Liver (tissue), 9 donors: ENCODE measurements around the gene LIPE. TPM values are rescaled to one million over a fixed set of nuclear protein-coding genes. Genes with fewer than 3 reads are reported as not detected.

ENCODE experiments used
- DNase-seq: peaks from one replicate; pipeline ENCODE4 v3.0.0-alpha.2; 2017; ENCODE audit warnings: low spot score
- H3K27ac ChIP-seq, 2 donors: one replicate each; pipeline ENCODE4 v1.7.0; 2013; ENCODE audit warnings: inconsistent platforms in 2 of 2, low read length in 2 of 2, control low read depth in 1 of 2, low read depth in 1 of 2, mild to moderate bottlenecking in 1 of 2
- H3K27me3 ChIP-seq, 4 donors: one replicate each; pipeline versions ENCODE4 v1.6.1 to v1.7.0; 2013; ENCODE audit warnings: low read length in 3 of 4, inconsistent platforms in 1 of 4, mild to moderate bottlenecking in 1 of 4, moderate library complexity in 1 of 4; ENCODE audit not compliant: control insufficient read depth in 4 of 4, insufficient read depth in 4 of 4
- H3K36me3 ChIP-seq, 4 donors: one replicate each; pipeline versions ENCODE4 v1.6.1 to v1.7.0; 2013; ENCODE audit warnings: low read length in 3 of 4, mild to moderate bottlenecking in 3 of 4, low read depth in 1 of 4, moderate library complexity in 1 of 4; ENCODE audit not compliant: control insufficient read depth in 4 of 4, insufficient read depth in 3 of 4
- H3K4me1 ChIP-seq, 4 donors: one replicate each; pipeline versions ENCODE4 v1.6.1 to v1.7.0; 2013; ENCODE audit warnings: low read length in 3 of 4, mild to moderate bottlenecking in 3 of 4, moderate library complexity in 1 of 4; ENCODE audit not compliant: control insufficient read depth in 4 of 4, insufficient read depth in 4 of 4
- H3K4me3 ChIP-seq, 3 donors: one replicate each; pipeline versions ENCODE4 v1.6.1 to v1.7.0; 2013; ENCODE audit warnings: low read length in 3 of 3, control low read depth in 1 of 3, low read depth in 1 of 3, mild to moderate bottlenecking in 1 of 3
- H3K9ac ChIP-seq, 2 donors: one replicate each; pipeline ENCODE4 v1.7.0; 2013; ENCODE audit warnings: low read length in 2 of 2, mild to moderate bottlenecking in 2 of 2, moderate library complexity in 2 of 2, control low read depth in 1 of 2, low read depth in 1 of 2
- H3K9me3 ChIP-seq, 4 donors: one replicate each; pipeline versions ENCODE4 v1.6.1 to v1.7.0; 2013; ENCODE audit warnings: low read length in 3 of 4; ENCODE audit not compliant: control insufficient read depth in 4 of 4
- FOXA2 ChIP-seq: IDR thresholded peaks from 2 replicates; pipeline ENCODE4 v1.6.1; 2016; ENCODE audit warnings: antibody characterized with exemption
- GABPA ChIP-seq, 2 donors: IDR thresholded peaks in 1 of 2; conservative IDR thresholded peaks in 1 of 2; 2 replicates each; pipeline ENCODE4 v1.6.1; 2016; ENCODE audit warnings: antibody characterized with exemption in 2 of 2, mild to moderate bottlenecking in 1 of 2, moderate library complexity in 1 of 2
- JUND ChIP-seq, 2 donors: IDR thresholded peaks; 2 replicates each; pipeline ENCODE4 v1.6.1; 2016; ENCODE audit warnings: antibody characterized with exemption in 2 of 2
- NR2F2 ChIP-seq: IDR thresholded peaks from 2 replicates; pipeline ENCODE4 v1.6.1; 2016; ENCODE audit warnings: antibody characterized with exemption
- RAD21 ChIP-seq, 2 donors: IDR thresholded peaks; 2 replicates each; pipeline ENCODE4 v1.6.1; 2016; ENCODE audit warnings: antibody characterized with exemption in 2 of 2, mild to moderate bottlenecking in 2 of 2
- RXRA ChIP-seq, 2 donors: IDR thresholded peaks; 2 replicates each; pipeline ENCODE4 v1.6.1; 2017 to 2018; ENCODE audit warnings: antibody characterized with exemption in 2 of 2, mild to moderate bottlenecking in 1 of 2
- SP1 ChIP-seq: IDR thresholded peaks from 2 replicates; pipeline ENCODE4 v1.6.1; 2018; ENCODE audit warnings: antibody characterized with exemption, mild to moderate bottlenecking
- TAF1 ChIP-seq: conservative IDR thresholded peaks from 2 replicates; pipeline ENCODE4 v1.6.1; 2016; ENCODE audit warnings: antibody characterized with exemption, mild to moderate bottlenecking
- WGBS: extraction: QIAGEN DNeasy Blood & Tissue Kit; methylation state at CpG from one replicate; pipeline ENCODE4 v1.1.7; 2013; 5-methylcytosine and 5-hydroxymethylcytosine counted together
- polyA plus RNA-seq, 2 donors: library from polyadenylated mRNA; stranded (reverse) in 1 of 2; unstranded in 1 of 2; fragments of 200-250 nt in 1 of 2; fragments of >200 nt in 1 of 2; fragmentation: Nextera tagmentation in 1 of 2; extraction: Ambion mirVana in 1 of 2; gene quantifications; one replicate each; pipeline versions ENCODE4 v1.2.1 to v1.2.3, GENCODE V29; 2013 to 2015
- total RNA-seq, 2 donors: library from RNA; depleted of rRNA; stranded (reverse); fragments of >200 nt; gene quantifications; one replicate each; pipeline ENCODE4 v1.2.3, GENCODE V29; 2014
- TF ChIP-seq, protein P1 (sequence below): IDR thresholded peaks from 2 replicates; pipeline ENCODE4 v1.6.1; 2016; ENCODE audit warnings: antibody characterized with exemption, mild to moderate bottlenecking
- TF ChIP-seq, protein P2 (sequence below): IDR thresholded peaks from 2 replicates; pipeline ENCODE4 v1.6.1; 2016; ENCODE audit warnings: antibody characterized with exemption
- TF ChIP-seq, protein P3 (sequence below): IDR thresholded peaks from 2 replicates; pipeline ENCODE4 v1.6.1; 2016; ENCODE audit warnings: antibody characterized with exemption
- TF ChIP-seq, protein P4 (sequence below): fragments of 150-350 bp; IDR thresholded peaks from 2 replicates; pipeline ENCODE4 v1.5.1; 2017; ENCODE audit warnings: improper control_type of control experiment, low read depth, low read length; ENCODE audit not compliant: missing input control
- donor health status: healthy.
- donor health status: healthy.
- donor health status: healthy.
- donor health status: healthy.
- donor health status: healthy.

LIPE gene
- total and polyA plus RNA-seq, 4 donors = 0.88 to 4.7 (median 1.5) TPM

DNA sequence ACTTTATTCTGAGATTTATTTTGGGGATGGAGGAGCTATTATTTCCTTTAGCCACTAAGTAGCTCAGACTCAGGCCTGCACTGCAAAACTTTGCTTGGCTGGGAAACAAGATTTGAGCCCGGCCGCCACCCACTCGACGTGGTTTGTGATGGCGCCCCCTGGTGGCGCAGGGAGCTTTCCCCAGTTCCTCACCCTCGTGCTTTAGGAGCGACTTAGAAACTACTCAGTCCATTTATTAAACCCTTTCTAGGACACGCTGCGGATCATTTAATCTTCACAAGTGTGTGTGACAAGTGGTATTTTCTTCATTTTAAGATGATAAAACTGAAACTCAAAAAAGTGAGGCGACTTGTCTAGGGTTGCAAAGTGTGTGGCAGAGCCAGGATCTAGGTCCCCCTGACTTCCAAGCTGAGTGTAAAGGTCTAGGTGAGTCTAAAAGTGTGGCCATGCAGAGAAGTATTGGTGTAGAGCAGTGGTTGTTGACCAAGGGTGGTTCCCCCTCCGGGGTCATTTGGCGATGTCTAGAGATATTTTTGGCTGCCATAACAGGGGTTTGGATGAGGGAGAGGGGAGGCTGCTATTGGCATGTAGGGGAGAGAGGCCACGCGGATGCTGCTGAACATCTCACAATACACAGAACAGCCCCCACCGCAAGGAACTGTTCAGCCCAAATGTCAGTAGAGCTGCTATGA, 13.3 kb upstream of the LIPE start:
- H3K27ac ChIP-seq = peak overlapping the region; percentile 8 to 31

DNA sequence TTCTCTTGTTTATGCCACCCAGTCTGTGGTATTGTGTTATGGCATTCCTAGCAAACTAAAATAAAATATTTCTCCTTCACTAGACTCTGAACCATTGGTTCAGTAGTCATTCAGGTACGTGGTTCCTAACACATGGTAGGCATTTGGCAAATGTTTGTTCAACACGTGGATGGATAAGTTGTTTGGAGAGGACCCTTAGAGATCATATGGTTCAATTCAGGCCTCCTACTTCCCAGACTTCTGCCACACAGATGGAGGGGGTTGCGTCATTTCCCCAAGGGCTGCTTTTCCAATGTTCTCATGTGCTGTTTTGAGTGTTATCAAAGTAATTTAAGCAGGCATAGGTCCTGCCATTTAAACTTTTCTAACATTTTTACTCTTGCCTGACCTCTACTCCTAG, 8.8 kb upstream of the LIPE start:
- Histone ChIP-seq H3K4me1 (peaks cover 7 to 17% (median 11%) of the 10 kb centered on the region in 4 donors), H3K36me3 (no peaks in the 10 kb centered on the region), H3K27me3 (no peaks in the 10 kb centered on the region), H3K9ac (no peak overlapping the region), H3K9me3 (no peaks in the 10 kb centered on the region), H3K4me3 (no peak overlapping the region), H3K27ac (no peak overlapping the region)
- DNase-seq = no peak
- 74% methylated on average over 3 of the region's 3 CpGs for WGBS
- peak; percentile 24 for TF ChIP-seq NR2F2
- TF ChIP-seq TAF1 = no peak
- TF ChIP-seq, protein P1, sequence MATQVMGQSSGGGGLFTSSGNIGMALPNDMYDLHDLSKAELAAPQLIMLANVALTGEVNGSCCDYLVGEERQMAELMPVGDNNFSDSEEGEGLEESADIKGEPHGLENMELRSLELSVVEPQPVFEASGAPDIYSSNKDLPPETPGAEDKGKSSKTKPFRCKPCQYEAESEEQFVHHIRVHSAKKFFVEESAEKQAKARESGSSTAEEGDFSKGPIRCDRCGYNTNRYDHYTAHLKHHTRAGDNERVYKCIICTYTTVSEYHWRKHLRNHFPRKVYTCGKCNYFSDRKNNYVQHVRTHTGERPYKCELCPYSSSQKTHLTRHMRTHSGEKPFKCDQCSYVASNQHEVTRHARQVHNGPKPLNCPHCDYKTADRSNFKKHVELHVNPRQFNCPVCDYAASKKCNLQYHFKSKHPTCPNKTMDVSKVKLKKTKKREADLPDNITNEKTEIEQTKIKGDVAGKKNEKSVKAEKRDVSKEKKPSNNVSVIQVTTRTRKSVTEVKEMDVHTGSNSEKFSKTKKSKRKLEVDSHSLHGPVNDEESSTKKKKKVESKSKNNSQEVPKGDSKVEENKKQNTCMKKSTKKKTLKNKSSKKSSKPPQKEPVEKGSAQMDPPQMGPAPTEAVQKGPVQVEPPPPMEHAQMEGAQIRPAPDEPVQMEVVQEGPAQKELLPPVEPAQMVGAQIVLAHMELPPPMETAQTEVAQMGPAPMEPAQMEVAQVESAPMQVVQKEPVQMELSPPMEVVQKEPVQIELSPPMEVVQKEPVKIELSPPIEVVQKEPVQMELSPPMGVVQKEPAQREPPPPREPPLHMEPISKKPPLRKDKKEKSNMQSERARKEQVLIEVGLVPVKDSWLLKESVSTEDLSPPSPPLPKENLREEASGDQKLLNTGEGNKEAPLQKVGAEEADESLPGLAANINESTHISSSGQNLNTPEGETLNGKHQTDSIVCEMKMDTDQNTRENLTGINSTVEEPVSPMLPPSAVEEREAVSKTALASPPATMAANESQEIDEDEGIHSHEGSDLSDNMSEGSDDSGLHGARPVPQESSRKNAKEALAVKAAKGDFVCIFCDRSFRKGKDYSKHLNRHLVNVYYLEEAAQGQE = no peak
- TF ChIP-seq RAD21 (IDR thresholded peaks at IDR 0.05) = no peak
- no peak for TF ChIP-seq GABPA (IDR thresholded peaks at IDR 0.05 in 1 of 2, conservative IDR thresholded peaks at IDR 0.05 in 1 of 2)
- TF ChIP-seq FOXA2 = no peak
- TF ChIP-seq JUND (IDR thresholded peaks at IDR 0.05) = no peak
- TF ChIP-seq, protein P2, sequence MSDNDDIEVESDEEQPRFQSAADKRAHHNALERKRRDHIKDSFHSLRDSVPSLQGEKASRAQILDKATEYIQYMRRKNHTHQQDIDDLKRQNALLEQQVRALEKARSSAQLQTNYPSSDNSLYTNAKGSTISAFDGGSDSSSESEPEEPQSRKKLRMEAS = no peak

More for the DNA sequence above, 13.3 kb upstream of the LIPE start:
- DNase-seq = peak; percentile 82
- Histone ChIP-seq H3K4me3 (no peak overlapping the region), H3K9ac (no peak overlapping the region), H3K36me3 (no peaks in the 10 kb centered on the region), H3K4me1 (peaks cover 6 to 25% (median 16%) of the 10 kb centered on the region in 4 donors), H3K9me3 (no peaks in the 10 kb centered on the region), H3K27me3 (no peaks in the 10 kb centered on the region)
- TF ChIP-seq RAD21 (IDR thresholded peaks at IDR 0.05) = peak; percentile 62 to 75
- TF ChIP-seq, protein P3, sequence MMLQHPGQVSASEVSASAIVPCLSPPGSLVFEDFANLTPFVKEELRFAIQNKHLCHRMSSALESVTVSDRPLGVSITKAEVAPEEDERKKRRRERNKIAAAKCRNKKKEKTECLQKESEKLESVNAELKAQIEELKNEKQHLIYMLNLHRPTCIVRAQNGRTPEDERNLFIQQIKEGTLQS = no peak
- TF ChIP-seq, protein P4, sequence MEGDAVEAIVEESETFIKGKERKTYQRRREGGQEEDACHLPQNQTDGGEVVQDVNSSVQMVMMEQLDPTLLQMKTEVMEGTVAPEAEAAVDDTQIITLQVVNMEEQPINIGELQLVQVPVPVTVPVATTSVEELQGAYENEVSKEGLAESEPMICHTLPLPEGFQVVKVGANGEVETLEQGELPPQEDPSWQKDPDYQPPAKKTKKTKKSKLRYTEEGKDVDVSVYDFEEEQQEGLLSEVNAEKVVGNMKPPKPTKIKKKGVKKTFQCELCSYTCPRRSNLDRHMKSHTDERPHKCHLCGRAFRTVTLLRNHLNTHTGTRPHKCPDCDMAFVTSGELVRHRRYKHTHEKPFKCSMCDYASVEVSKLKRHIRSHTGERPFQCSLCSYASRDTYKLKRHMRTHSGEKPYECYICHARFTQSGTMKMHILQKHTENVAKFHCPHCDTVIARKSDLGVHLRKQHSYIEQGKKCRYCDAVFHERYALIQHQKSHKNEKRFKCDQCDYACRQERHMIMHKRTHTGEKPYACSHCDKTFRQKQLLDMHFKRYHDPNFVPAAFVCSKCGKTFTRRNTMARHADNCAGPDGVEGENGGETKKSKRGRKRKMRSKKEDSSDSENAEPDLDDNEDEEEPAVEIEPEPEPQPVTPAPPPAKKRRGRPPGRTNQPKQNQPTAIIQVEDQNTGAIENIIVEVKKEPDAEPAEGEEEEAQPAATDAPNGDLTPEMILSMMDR = peak; percentile 83
- TF ChIP-seq RXRA (IDR thresholded peaks at IDR 0.05) = no peak
- no peak for TF ChIP-seq SP1
- no peak for TF ChIP-seq NR2F2
- WGBS = 25% methylated on average over 16 of the region's 16 CpGs
